Stimulated activated CD8-positive, alpha-beta memory T cell treated with anti-CD3 and anti-CD28 coated beads, Interleukin-7, amount 100 ng/mL, for 4 hours (primary cell): ENCODE measurements around the gene JOSD1.
"Not testable (repeated sequence)": the region's sequence is repeated elsewhere in the genome, so short reads cannot be mapped to it uniquely, and the experiment has no call there.

Experiments
- DNase-seq, 2 donors: peaks; one replicate each; pipeline ENCODE4 v3.0.0-alpha.2; 2020; ENCODE audit warnings: low read depth in 2 of 2

The JOSD1 gene

GRCh38 chr22:38685761-38686160, 15.0 kb downstream of the JOSD1 start:
- no peak for DNase-seq

DNA sequence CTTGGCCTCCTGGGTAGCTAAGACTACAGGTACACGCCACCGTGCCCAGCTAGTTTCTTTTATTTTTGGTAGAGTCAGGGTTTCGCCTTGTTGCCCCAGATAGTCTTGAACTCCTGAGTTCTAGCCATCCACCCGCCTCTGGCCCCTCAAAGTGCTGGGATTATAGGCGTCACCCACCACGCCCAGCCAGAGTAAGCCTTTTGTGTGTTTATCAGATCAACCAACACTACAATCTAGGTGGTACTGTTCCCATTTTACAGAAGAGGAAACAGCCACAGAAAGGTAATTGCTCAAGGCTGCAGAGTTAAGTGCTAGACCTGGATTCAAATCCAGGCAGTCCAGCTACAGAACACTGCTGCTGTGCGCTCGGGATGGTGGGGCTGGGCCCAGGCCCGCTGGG, 15.8 kb downstream of the JOSD1 start:
- DNase-seq, result no peak

DNA sequence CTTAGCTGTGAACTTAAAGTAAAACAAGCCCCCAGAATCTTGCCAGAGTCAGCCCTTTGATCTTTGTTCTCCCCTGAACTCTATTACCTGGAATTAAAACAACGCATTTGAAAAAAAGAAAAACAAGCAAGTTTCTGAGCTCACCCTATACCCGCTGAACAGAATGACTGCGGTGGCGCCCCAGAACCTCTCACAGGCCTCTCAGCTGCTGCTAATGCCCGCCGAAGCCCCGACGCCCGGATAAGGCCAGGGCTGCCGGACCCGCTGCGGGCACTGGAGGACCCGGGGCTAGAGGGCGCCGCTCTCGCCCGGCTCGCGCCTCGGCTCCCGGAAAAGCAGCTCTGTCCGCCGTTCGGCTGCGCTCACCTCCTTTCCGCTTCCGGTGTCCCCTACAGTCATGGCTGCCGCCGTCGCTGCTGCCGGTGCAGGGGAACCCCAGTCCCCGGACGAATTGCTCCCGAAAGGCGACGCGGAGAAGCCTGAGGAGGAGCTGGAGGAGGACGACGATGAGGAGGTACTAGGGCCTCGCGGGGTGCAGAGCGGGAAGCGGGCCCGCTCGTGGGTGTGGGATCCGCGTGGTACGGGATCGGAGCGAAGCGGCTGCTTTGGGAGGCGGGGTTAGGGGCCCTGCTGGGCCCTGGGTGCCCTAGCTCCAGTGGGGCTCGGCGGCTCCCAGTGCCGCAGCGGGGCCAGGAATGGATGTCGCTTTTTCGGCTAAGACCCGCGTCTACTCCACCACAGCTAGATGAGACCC, 19.0 kb downstream of the JOSD1 start, which contains the start of gene TOMM22:
TSS of gene TOMM22 (plus strand) at position 376 of the 754 bp plus-strand sequence. CDS start at position 398, 22 bp downstream.
- DNase-seq, result peak; percentile 62 to 80

DNA sequence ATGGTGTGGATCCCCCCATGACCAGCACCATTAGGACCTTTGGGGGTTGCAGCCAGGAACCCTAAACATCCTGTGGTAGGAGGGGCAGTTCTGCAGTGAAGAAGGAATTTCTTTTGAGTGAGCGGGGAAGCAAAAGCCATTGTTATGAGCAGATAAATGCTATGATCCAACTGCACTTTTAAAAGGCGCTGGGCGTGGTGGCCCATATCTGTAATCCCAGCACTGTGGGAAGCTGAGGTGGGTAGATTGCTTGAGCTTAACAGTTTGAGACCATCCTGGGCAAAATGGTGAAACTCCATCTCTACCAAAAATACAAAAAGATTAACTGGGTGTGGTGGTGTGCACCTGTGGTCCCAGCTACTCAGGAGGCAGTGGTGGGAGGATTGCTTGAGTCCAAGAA, 24.9 kb downstream of the JOSD1 start:
- DNase-seq, result no peak

GRCh38 chr22:38674888-38675287, 25.9 kb downstream of the JOSD1 start:
- DNase-seq, result no peak

DNA sequence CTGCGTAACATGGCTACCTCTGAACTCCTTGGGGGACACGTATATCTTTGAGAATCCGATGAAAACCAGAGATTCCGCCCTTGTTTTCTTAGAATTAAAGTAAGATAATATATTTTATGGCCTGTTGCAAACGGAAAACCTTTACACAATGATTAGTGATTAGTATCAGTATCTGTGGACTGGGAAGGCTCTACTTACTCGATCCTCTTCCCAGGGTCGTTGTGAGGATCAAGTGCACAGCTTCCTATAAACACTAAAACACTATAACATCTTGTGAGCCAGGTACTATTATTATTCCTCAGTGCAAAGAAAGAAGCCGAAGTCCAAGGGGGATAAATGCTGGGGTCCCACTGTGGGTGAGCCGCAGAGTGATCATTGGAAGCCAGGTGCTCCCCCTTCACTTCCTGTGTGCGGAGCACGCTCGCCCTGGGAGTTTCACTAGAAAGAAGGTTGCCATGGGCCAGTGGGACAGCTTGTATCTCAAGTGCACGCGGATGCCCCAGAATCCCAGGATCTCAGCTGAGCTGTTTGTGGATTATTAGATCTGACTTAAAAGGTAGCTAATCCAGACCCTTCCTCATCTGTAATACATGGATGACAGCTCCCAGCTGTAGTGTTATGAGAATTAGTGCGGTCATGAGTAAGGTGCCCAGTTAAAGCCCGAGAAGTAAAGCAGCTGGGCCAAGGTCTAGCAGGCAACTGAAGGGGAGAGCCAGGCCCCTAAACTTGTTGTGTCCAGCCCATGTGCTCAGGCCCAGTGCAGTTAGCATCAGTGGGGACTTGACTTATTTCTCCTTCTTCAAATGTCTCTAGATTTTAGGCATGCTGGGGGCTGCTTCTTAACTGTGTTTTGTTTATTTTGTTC, 43.5 kb downstream of the JOSD1 start:
- DNase-seq, result peak; percentile 9 to 13

DNA sequence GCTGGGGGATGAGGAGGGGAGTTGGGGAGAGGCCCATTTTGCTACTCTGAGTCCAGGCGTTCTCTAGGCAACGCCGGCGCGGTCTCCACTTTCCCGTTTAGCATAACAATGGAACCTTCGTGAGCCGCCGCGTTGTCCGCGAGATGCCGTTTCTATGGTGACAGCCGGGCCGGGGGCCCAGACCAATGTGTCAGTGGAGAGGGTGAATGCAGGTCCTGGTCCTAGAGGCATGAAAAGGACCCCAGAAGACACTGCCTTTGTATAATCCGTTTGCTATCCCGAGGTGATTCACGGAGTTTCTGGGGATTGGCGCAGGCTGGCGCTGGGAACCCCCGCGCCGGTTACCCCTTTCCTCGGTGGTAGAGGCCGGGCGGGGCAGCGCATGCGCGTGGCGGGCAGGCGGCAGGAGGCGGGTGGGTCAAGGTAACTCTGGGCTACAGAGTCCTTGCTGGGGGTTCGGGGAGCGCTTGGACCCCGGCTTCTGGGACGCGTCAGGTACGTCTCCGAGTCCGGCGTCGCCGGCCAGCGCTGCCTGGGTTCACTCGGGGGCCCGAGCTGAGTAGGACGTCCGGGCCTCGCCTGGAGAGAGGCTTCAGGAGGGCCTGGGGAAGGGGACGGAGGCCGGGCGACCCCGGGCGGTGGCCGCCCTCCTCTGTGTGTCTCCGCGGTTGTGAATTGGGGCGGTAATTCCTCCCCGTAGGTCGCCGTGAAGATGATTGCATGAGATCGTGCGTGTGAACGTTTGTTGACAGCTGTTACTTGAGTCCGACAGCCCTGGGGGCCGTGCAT, 44.3 kb downstream of the JOSD1 start, which contains the start of the genes CBY1 and FAM227A:
TSS of gene CBY1 (plus strand) at position 383 of the 789 bp plus-strand sequence. CDS start 11,417 bp downstream, outside the sequence.
TSS of gene FAM227A (minus strand) at position 137 of the 789 bp plus-strand sequence. CDS start 6,224 bp downstream, outside the sequence.
- peak; percentile 64 to 77 for DNase-seq

DNA sequence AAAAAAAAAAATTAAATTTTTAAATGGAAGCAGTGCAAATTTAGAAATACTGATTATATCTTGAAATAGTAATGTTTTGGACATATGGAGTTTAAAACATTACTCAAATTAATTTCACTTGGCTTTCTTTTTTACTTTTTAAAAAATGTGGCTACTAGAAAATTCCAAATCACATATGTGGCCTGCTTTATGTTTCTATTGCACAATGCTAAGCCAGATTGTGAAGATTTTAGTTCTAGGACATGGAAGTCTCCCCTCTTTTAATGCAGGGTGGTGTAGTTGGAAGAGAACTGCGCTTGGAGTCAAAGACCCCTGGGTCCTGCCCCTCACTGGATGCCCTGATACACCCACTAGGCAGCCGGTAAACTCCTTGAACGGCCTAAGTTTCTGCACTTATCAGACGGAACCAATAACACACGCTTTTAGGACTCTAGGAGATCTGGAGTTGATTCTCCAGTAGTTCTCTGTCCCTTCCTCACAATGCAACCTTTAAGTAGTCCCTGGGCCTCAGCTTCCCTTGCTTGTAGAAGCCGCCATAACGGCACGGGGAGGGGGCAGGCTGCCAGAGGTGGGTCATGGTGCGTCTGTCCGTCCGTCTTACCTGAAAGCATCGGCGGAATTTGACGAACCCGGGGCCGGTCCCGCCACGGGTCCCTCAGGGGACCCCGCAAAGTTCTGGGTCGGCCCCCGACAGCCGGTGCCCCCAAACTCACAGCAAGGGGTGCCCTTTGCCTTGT, 45.1 kb downstream of the JOSD1 start:
- no peak for DNase-seq

- no peak for DNase-seq
Measured at GRCh38 chr22:38653741-38654140, 47.0 kb downstream of the JOSD1 start.

DNA sequence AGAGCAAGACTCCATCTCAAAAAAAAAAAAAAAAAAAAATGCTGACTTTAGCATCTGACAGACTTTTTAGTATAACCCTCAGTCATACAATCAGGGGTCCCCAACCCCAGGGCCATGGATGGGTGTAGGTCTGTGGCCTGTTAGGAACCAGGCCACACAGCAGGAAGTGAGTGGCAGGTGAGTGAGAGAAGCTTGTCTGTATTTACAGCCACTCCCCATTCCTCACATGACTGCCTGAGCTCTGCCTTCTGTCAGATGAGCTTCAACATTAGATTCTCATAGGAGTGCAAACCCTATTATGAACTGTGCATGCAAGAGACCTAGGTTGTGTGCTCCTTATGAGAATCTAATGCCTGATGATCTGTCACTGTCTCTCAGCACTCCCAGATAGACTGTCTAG, 47.9 kb downstream of the JOSD1 start:
- DNase-seq, result no peak

DNA sequence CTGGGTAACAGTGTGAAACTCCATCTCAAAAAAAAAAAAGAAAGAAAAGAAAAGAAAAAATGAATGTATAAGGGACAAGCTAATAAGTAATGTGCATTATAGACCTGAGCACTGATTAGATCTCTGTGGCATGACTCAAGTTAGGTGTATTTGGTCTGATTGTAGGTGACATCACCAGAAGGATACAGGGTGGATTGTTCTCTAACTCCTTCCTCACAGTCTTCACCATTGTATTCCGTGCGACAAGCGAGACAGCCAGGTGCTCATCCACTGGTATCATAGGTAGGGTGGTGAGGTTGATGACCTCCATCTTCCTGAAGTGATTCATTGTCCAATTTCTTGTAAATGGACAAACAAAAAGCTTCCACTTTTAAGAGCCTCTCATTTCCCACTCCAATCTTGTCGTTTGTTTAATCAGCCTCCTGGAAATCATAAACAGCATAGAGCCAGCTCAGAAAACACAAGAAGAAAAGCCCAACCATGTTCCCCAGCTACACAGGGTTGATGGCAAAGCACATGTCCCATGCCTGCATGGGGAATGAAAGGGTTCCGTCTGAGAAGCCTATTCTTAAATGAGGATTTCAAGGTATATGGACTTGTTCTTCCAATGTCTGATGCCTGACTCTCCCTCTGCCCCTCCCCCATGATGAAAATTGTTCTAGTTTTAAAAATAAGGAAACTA, 50.8 kb downstream of the JOSD1 start:
- no peak for DNase-seq

DNA sequence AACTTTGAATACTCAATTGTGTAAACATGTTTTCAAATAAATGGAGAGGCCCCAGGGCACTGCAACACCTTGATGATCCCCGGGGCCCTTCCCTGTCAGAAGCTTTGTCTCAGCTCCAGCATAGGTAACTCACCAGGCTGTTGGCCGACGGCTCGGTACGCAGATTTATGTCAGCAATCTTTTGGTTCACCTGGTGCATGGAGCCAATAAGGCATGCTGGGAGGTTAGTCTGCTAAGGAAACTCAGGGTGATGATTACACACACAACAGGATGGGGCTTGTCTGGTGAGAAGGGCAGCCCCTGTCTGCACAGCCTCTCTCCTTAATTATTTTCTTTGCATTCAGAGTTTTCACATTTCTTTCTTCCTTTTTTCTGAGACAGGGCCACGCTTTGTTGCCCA, 55.3 kb downstream of the JOSD1 start:
- no peak for DNase-seq

DNA sequence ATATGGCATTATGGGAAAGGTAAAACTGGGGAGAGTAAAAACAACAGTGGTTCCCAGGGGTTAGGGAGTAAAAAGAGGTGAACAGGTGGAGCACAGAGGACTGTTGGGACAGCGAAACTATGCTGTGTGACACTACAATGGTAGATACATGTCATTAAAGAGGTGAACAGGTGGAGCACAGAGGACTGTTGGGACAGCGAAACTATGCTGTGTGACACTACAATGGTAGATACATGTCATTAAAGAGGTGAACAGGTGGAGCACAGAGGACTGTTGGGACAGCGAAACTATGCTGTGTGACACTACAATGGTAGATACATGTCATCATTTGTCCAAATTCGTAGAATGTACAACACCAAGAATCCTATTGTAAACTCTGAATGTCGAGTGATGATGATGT, 56.5 kb downstream of the JOSD1 start:
- not testable (repeated sequence) for DNase-seq

DNA sequence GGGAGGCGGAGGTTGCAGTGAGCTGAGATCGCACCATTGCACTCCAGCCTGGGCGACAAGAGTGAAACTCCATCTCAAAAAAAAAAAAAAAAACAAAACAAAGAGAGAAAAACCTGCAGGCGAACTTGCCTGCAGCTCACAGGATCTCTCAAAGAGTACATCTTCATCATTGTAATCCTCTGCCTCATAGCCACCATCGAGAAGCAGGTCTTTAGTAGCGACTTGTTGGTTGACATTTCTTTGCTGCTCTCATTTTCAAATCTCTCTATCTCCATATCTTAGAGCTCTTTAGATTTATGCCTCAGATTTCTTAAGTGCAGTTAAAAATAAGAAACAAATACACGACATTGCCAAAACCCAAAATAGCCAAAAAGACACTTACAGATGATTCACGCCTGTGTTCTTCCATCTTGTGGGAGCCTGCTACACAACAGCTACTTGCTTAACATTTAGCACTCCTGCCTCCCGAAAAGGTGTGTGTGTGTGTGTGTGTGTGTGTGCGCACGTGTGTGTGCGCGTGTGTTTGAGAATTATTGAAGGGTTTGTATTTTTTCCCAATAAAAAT, 59.2 kb downstream of the JOSD1 start:
- DNase-seq, result no peak

GRCh38 chr22:38638728-38639127, 62.0 kb downstream of the JOSD1 start:
- DNase-seq, result no peak

GRCh38 chr22:38638216-38638615, 62.5 kb downstream of the JOSD1 start:
- no peak for DNase-seq
